SK-N-MC (cell line): ENCODE data around the gene NLRP5.

Source experiments
- EZH2 ChIP-seq: fragments of 200-600 bp; sonication (generic); IDR thresholded peaks from one replicate; pipeline ENCODE4 v1.6.1; 2017; ENCODE audit warnings: antibody characterized with exemption
- FOXP2 ChIP-seq: optimal IDR thresholded peaks from 2 replicates; pipeline ENCODE3; 2011; ENCODE audit warnings: mild to moderate bottlenecking, moderate library complexity; ENCODE audit not compliant: insufficient read depth; ENCODE audit errors: extremely low read length, control extremely low read depth
- POLR2AphosphoS5 ChIP-seq: IDR thresholded peaks from 2 replicates; pipeline ENCODE4 v1.6.1; 2012; ENCODE audit warnings: mild to moderate bottlenecking, low read depth, low read length, borderline replicate concordance

- no peak for TF ChIP-seq EZH2
- TF ChIP-seq POLR2AphosphoS5: no peak
- TF ChIP-seq FOXP2: no peak
Measured at GRCh38 chr19:55993492-55993891, 6.9 kb downstream of the NLRP5 start.
